Glutamatergic neuron (in vitro differentiated cells): ENCODE measurements around the gene RXYLT1. TPM values are rescaled to one million over a fixed set of nuclear protein-coding genes. Genes with fewer than 3 reads are reported as not detected.

Experiments
- DNase-seq: peaks from one replicate; pipeline ENCODE4 v3.0.0; 2022
- H3K27ac Mint-ChIP-seq: one replicate; pipeline ENCODE4 v1.8.0; 2020; ENCODE audit warnings: mild to moderate bottlenecking, mixed read lengths, inconsistent platforms; ENCODE audit not compliant: unreplicated experiment
- H3K27me3 Mint-ChIP-seq: one replicate; pipeline ENCODE4 v1.8.0; 2020; ENCODE audit warnings: mild to moderate bottlenecking, moderate library complexity, mixed read lengths, inconsistent platforms; ENCODE audit not compliant: unreplicated experiment
- H3K36me3 Mint-ChIP-seq: one replicate; pipeline ENCODE4 v1.8.0; 2020; ENCODE audit warnings: mild to moderate bottlenecking, mixed read lengths, inconsistent platforms; ENCODE audit not compliant: unreplicated experiment
- H3K4me1 Mint-ChIP-seq: one replicate; pipeline ENCODE4 v1.8.0; 2020; ENCODE audit warnings: mild to moderate bottlenecking, low read depth, mixed read lengths, inconsistent platforms; ENCODE audit not compliant: unreplicated experiment
- H3K4me3 Mint-ChIP-seq: one replicate; pipeline ENCODE4 v1.8.0; 2020; ENCODE audit warnings: mild to moderate bottlenecking, mixed read lengths, inconsistent platforms; ENCODE audit not compliant: unreplicated experiment
- H3K9me3 Mint-ChIP-seq: one replicate; pipeline ENCODE4 v1.8.0; 2020; ENCODE audit warnings: mild to moderate bottlenecking, moderate library complexity, mixed read lengths, inconsistent platforms; ENCODE audit not compliant: unreplicated experiment
- CTCF ChIP-seq: fragments of 200-600 bp; sonication (generic); IDR thresholded peaks from one replicate; pipeline ENCODE4 v1.5.0; 2021; ENCODE audit not compliant: partially characterized antibody, unreplicated experiment
- total RNA-seq: library from RNA; stranded (reverse); fragmentation: NEBNext Ultra II Directional; extraction: Animal tissue kit (Norgen Biotek cat#: 25700); gene quantifications from one replicate; pipeline ENCODE4 v1.2.1, GENCODE V29; 2021; ENCODE audit not compliant: unreplicated experiment

Gene RXYLT1
- total RNA-seq, 1 donor from 2014 or later, result 6.7 TPM

DNA sequence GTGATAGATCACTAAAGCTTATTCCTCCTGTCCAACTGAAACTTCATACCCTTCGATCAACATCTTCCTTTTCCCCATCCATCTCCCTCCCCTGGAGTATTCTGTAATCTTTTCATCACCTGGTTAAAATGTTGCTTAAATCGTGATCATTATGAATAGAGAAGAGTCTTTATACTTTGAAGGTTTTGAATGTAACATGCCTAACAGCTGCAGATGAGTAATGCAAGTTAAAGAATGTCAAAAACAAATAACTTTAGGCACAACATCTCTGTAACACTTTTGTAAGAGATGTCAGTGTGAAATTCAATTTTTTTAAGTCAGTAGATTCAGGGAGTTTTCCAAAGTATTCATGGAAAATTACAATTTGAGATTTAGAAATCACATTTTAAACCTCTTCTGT, 25.0 kb downstream of the RXYLT1 start:
- H3K36me3 Mint-ChIP-seq, result no peaks in the 10 kb centered on the region
- no peaks in the 10 kb centered on the region for H3K9me3 Mint-ChIP-seq
- TF ChIP-seq CTCF, result no peak
- H3K4me1 Mint-ChIP-seq, result no peaks in the 10 kb centered on the region
- no peak overlapping the region for H3K4me3 Mint-ChIP-seq
- no peak overlapping the region for H3K27ac Mint-ChIP-seq
- peaks cover 3% of the 10 kb centered on the region for H3K27me3 Mint-ChIP-seq
- DNase-seq, result no peak

- Mint-ChIP-seq H3K4me1 (no peaks in the 10 kb centered on the region), H3K9me3 (no peaks in the 10 kb centered on the region), H3K36me3 (no peaks in the 10 kb centered on the region), H3K27me3 (peaks cover 3% of the 10 kb centered on the region), H3K4me3 (no peak overlapping the region), H3K27ac (no peak overlapping the region)
- DNase-seq, result no peak
- TF ChIP-seq CTCF, result no peak
Measured at GRCh38 chr12:63805704-63806672, 26.3 kb downstream of the RXYLT1 start.

- no peaks in the 10 kb centered on the region for H3K4me1 Mint-ChIP-seq
- no peaks in the 10 kb centered on the region for H3K36me3 Mint-ChIP-seq
- no peak overlapping the region for H3K4me3 Mint-ChIP-seq
- no peak for TF ChIP-seq CTCF
- no peak overlapping the region for H3K27ac Mint-ChIP-seq
- H3K9me3 Mint-ChIP-seq, result no peaks in the 10 kb centered on the region
- H3K27me3 Mint-ChIP-seq, result peaks cover 4% of the 10 kb centered on the region
- no peak for DNase-seq
Measured at GRCh38 chr12:63808631-63809030, 28.9 kb downstream of the RXYLT1 start.

DNA sequence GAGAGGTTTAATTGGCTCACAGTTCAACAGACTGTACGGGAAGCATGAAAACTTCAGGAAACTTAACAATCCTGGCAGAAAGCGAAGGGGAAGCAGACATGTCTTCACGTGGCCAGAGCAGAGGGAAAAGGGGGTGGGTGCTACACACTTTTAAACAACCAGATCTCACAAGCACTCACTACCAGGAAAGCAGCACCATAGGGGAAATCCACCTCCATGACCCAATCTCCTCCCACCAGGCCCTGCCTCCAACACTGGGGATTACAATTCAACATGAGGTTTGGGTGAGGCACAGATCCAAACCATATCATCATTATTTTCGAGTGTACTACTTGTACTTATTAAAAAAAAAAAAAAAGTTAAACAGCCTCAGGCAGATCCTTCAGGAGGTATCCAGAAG, 29.9 kb downstream of the RXYLT1 start:
- Mint-ChIP-seq H3K27ac (no peak overlapping the region), H3K9me3 (no peaks in the 10 kb centered on the region), H3K27me3 (peaks cover 4% of the 10 kb centered on the region), H3K36me3 (no peaks in the 10 kb centered on the region), H3K4me1 (no peaks in the 10 kb centered on the region), H3K4me3 (no peak overlapping the region)
- TF ChIP-seq CTCF, result no peak
- no peak for DNase-seq

GRCh38 chr12:63811334-63811733, 31.6 kb downstream of the RXYLT1 start:
- DNase-seq, result no peak
- Mint-ChIP-seq H3K27ac (no peak overlapping the region), H3K27me3 (peaks cover 1% of the 10 kb centered on the region), H3K4me3 (no peak overlapping the region), H3K36me3 (no peaks in the 10 kb centered on the region), H3K9me3 (no peaks in the 10 kb centered on the region), H3K4me1 (no peaks in the 10 kb centered on the region)
- TF ChIP-seq CTCF, result no peak
